ENCODE results near the gene CAMK2D. TPM values are rescaled to one million over a fixed set of nuclear protein-coding genes. Genes with fewer than 3 reads are reported as not detected.

Gene CAMK2D
- total RNA-seq, 4 donors from 2014 or later: 45.9 to 67.1 (median 56.2) TPM

DNA sequence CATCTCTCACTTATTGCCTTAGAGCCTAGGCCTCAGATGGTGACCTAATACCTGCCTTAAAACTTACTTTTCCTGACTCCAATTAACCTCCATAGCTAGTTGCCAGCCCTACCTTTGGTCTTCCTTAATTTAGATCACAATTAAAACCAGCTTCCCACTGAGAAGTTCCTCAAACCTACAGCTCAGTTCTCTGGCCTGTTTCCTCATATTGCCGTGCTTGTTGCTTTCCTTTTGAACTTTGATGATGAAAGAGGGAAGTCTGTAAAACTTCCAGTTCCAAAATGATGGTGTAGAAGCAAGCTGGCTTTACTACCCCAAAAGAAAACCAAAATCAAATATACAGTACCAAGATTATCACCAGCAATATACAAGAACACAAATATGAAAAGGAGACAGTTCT lies 28.9 kb upstream of the CAMK2D start:
- no peak overlapping the region for H3K4me3 ChIP-seq
- H3K9me3 ChIP-seq: peaks cover 0 to 18% (median 0%) of the 10 kb centered on the region in 3 donors
- 50% methylated on average over 1 of the region's 1 CpG; no CpG with 5 or more reads in 1 of the 2 donors for WGBS, 2 donors (ENCODE audit: low coverage in 1 of 2)
- TF ChIP-seq EP300 (IDR thresholded peaks at IDR 0.05) (no peak), POLR2AphosphoS5 (IDR thresholded peaks at IDR 0.05) (no peak), POLR2A (IDR thresholded peaks at IDR 0.05) (no peak)
- TF ChIP-seq, protein P1, sequence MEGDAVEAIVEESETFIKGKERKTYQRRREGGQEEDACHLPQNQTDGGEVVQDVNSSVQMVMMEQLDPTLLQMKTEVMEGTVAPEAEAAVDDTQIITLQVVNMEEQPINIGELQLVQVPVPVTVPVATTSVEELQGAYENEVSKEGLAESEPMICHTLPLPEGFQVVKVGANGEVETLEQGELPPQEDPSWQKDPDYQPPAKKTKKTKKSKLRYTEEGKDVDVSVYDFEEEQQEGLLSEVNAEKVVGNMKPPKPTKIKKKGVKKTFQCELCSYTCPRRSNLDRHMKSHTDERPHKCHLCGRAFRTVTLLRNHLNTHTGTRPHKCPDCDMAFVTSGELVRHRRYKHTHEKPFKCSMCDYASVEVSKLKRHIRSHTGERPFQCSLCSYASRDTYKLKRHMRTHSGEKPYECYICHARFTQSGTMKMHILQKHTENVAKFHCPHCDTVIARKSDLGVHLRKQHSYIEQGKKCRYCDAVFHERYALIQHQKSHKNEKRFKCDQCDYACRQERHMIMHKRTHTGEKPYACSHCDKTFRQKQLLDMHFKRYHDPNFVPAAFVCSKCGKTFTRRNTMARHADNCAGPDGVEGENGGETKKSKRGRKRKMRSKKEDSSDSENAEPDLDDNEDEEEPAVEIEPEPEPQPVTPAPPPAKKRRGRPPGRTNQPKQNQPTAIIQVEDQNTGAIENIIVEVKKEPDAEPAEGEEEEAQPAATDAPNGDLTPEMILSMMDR (IDR thresholded peaks at IDR 0.05): no peak
- no peak for ATAC-seq
- H3K36me3 ChIP-seq: no peaks in the 10 kb centered on the region
- no peaks in the 10 kb centered on the region for H3K27me3 ChIP-seq
- no peak overlapping the region for H3K27ac ChIP-seq
- no peaks in the 10 kb centered on the region for H3K4me1 ChIP-seq

DNA sequence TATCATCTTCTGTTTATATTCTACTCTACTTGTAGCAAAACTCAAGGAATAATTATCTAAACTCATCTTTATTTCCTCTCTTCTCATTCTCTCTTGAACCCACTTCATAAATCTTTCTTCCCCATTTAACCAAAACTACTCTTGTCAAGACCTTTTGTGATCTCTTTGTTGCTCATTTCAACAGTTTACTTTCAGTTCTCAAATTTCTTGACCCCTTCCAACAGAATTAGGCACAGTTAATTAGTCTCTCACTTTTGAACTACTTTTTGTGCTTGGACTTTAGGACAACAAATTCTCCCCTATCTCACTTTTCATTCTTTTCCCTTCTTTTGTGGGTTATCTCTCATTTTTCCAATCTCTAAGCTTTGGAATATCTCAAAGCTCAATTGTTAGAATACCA lies 27.4 kb upstream of the CAMK2D start:
- Histone ChIP-seq H3K4me3 (no peak overlapping the region), H3K27me3 (no peaks in the 10 kb centered on the region), H3K27ac (no peak overlapping the region), H3K36me3 (no peaks in the 10 kb centered on the region), H3K9me3 (peaks cover 0 to 18% (median 0%) of the 10 kb centered on the region in 3 donors), H3K4me1 (peaks cover 0 to 12% (median 0%) of the 10 kb centered on the region in 3 donors)
- TF ChIP-seq EP300 (IDR thresholded peaks at IDR 0.05): no peak
- no peak for TF ChIP-seq POLR2A (IDR thresholded peaks at IDR 0.05)
- TF ChIP-seq, protein P1 (IDR thresholded peaks at IDR 0.05): no peak
- no peak for TF ChIP-seq POLR2AphosphoS5 (IDR thresholded peaks at IDR 0.05)
- ATAC-seq: no peak

DNA sequence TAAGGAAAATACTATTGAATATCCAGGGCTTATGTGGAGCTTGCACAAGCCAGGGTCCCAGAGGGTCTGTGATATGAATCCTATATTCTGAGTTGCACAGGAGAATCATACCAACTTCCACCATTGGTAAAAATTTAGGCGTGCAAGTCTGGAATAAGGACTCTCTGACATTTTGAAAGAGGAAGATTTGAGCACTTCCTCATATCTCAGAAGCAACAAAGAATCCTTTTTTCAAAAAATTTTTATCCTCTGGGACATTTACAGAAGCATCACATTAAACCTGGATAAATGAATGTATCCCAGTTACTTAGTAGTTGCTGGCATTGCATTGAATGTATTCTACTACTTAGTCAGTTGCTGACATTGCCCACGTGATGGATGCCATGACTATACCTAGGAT lies 24.2 kb upstream of the CAMK2D start:
- no peak for ATAC-seq
- H3K27me3 ChIP-seq: no peaks in the 10 kb centered on the region
- no peak overlapping the region for H3K4me3 ChIP-seq
- no peak overlapping the region for H3K27ac ChIP-seq
- 50 to 100% methylated on average over 2 of the region's 2 CpGs for WGBS, 2 donors (ENCODE audit: low coverage in 1 of 2)
- H3K4me1 ChIP-seq: peaks cover 0 to 12% (median 0%) of the 10 kb centered on the region in 3 donors
- no peaks in the 10 kb centered on the region for H3K36me3 ChIP-seq
- H3K9me3 ChIP-seq: no peaks in the 10 kb centered on the region
- no peak for TF ChIP-seq POLR2A (IDR thresholded peaks at IDR 0.05)

DNA sequence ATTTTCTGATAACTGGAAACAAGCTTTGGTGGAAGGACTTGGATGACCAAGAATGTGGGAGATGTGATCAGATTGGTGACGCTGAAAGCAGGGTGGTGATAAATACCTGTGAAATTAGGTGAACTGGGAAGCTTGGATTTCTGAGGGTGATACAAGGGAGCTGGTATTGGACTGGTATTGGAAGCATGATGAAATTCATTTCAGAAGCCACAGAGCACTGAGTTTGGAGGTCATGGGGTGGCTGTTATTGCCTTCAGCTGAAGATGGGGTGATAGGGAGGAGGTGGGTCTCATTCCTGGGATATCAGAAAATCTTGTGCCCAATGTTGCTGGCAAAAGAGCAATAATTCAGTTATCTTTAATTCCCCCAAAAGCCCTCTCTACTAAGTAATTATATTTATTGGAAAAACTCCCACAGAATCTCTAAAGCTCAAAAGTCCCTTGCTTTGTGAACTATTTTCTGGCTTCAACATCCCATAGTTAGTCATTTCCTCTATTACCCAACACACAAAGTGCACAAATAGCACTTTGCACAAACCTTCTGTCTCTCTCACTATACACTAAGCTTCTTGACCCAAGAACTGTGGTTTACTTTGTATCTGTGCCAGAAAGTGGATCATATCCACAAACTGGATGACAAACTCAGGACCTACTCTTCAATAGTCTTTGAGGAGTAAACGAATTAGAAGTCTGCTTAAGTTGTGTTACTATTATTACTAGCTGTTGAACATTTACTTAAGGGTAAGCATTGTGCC lies 23.1 kb upstream of the CAMK2D start:
- peak; percentile 56 for TF ChIP-seq POLR2AphosphoS5 (IDR thresholded peaks at IDR 0.05)
- no peak for TF ChIP-seq EP300 (IDR thresholded peaks at IDR 0.05)
- TF ChIP-seq, protein P1 (IDR thresholded peaks at IDR 0.05): no peak
- no peak for TF ChIP-seq POLR2A (IDR thresholded peaks at IDR 0.05)
- no peak overlapping the region for H3K4me3 ChIP-seq
- WGBS, 2 donors (ENCODE audit: low coverage in 1 of 2): 50 to 67% methylated on average over 2 of the region's 2 CpGs
- H3K4me1 ChIP-seq: peaks cover 0 to 12% (median 0%) of the 10 kb centered on the region in 3 donors
- H3K27ac ChIP-seq: no peak overlapping the region
- no peaks in the 10 kb centered on the region for H3K9me3 ChIP-seq
- no peaks in the 10 kb centered on the region for H3K27me3 ChIP-seq
- H3K36me3 ChIP-seq: no peaks in the 10 kb centered on the region
- ATAC-seq: peak; percentile 66

DNA sequence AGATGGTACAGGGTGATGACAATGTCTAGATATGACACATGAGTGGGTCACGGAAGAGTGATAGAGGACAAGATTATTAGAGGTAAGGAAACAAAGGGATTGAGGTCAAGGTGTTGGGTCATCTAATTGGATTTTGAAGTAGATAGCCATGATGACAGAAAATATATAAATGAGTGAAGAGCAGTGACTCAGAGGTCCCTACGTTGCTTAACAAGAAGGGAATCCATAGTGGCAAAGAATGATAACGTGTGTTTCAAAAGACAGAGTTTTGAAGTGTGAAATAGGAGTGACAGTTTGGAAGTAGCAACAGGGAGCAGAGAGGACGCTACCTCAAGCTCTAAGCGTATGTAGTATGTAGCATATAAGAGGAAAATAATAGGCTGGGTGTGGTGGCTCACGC lies 22.2 kb upstream of the CAMK2D start:
- H3K4me3 ChIP-seq: no peak overlapping the region
- no peak overlapping the region for H3K27ac ChIP-seq
- no peaks in the 10 kb centered on the region for H3K27me3 ChIP-seq
- no peak for TF ChIP-seq EP300 (IDR thresholded peaks at IDR 0.05)
- no peak for TF ChIP-seq POLR2A (IDR thresholded peaks at IDR 0.05)
- TF ChIP-seq POLR2AphosphoS5 (IDR thresholded peaks at IDR 0.05): no peak
- TF ChIP-seq, protein P1 (IDR thresholded peaks at IDR 0.05): no peak
- no peaks in the 10 kb centered on the region for H3K36me3 ChIP-seq
- H3K9me3 ChIP-seq: no peaks in the 10 kb centered on the region
- peaks cover 0 to 12% (median 0%) of the 10 kb centered on the region in 3 donors for H3K4me1 ChIP-seq
- no peak for ATAC-seq
- WGBS, 2 donors (ENCODE audit: low coverage in 1 of 2): 91 to 100% methylated on average over 4 to 6 of the region's 6 CpGs
